ENCODE measurements around the gene UBE2K.

Gene UBE2K

GRCh38 chr4:39761005-39761667, 63.2 kb downstream of the UBE2K start:
- no peak for TF ChIP-seq ZNF565 (CRISPR knock-in tag; conservative IDR thresholded peaks at IDR 0.05; ENCODE audit: low read depth)
- no peak for TF ChIP-seq TCF4 (CRISPR knock-in tag; IDR thresholded peaks at IDR 0.05; ENCODE audit: borderline replicate concordance)
- no peak for TF ChIP-seq CSDC2 (CRISPR knock-in tag; IDR thresholded peaks at IDR 0.05)
- no peak for TF ChIP-seq ZC3H10 (CRISPR knock-in tag; IDR thresholded peaks at IDR 0.05)
- TF ChIP-seq ZNF70 (CRISPR knock-in tag; IDR thresholded peaks at IDR 0.05) = no peak
- TF ChIP-seq OSR1 (CRISPR knock-in tag; IDR thresholded peaks at IDR 0.05) = no peak
- no peak for TF ChIP-seq ISL1 (CRISPR knock-in tag; IDR thresholded peaks at IDR 0.05)
- no peak for TF ChIP-seq PATZ1 (CRISPR knock-in tag; IDR thresholded peaks at IDR 0.05; ENCODE audit: borderline replicate concordance)
- no peak for TF ChIP-seq GLIS3 (CRISPR knock-in tag; IDR thresholded peaks at IDR 0.05)
- no peak for ATAC-seq

- TF ChIP-seq RARB (CRISPR knock-in tag; IDR thresholded peaks at IDR 0.05) (no peak), ISL1 (CRISPR knock-in tag; IDR thresholded peaks at IDR 0.05) (no peak), TCF4 (CRISPR knock-in tag; IDR thresholded peaks at IDR 0.05; ENCODE audit: borderline replicate concordance) (no peak), CREB5 (CRISPR knock-in tag; IDR thresholded peaks at IDR 0.05; ENCODE audit: low read depth) (no peak), POU6F1 (CRISPR knock-in tag; IDR thresholded peaks at IDR 0.05; ENCODE audit: borderline replicate concordance, low read depth) (no peak), SNAI2 (CRISPR knock-in tag; IDR thresholded peaks at IDR 0.05) (no peak), CSDC2 (CRISPR knock-in tag; IDR thresholded peaks at IDR 0.05) (no peak), CSRNP3 (CRISPR knock-in tag; IDR thresholded peaks at IDR 0.05) (no peak), ZFP30 (CRISPR knock-in tag; IDR thresholded peaks at IDR 0.05) (no peak), OSR1 (CRISPR knock-in tag; IDR thresholded peaks at IDR 0.05) (no peak), ZC3H10 (CRISPR knock-in tag; IDR thresholded peaks at IDR 0.05) (no peak), ZNF70 (CRISPR knock-in tag; IDR thresholded peaks at IDR 0.05) (no peak), TOX (CRISPR knock-in tag; IDR thresholded peaks at IDR 0.05; ENCODE audit: borderline replicate concordance) (no peak), ESRRG (CRISPR knock-in tag; IDR thresholded peaks at IDR 0.05) (no peak), ARNTL (CRISPR knock-in tag; IDR thresholded peaks at IDR 0.05; ENCODE audit: borderline replicate concordance, low read depth) (no peak), ZFP3 (CRISPR knock-in tag; IDR thresholded peaks at IDR 0.05) (no peak), ZNF565 (CRISPR knock-in tag; conservative IDR thresholded peaks at IDR 0.05; ENCODE audit: low read depth) (no peak), BACH2 (CRISPR knock-in tag; IDR thresholded peaks at IDR 0.05; ENCODE audit: borderline replicate concordance) (no peak), TSHZ2 (CRISPR knock-in tag; IDR thresholded peaks at IDR 0.05) (no peak), GLIS3 (CRISPR knock-in tag; IDR thresholded peaks at IDR 0.05) (no peak)
- no peak for ATAC-seq
Observed at GRCh38 chr4:39763714-39764572, 66.0 kb downstream of the UBE2K start.
